Liver (tissue), 9 donors: ENCODE data around the gene VAC14. TPM values are rescaled to one million over a fixed set of nuclear protein-coding genes. Genes with fewer than 3 reads are reported as not detected.
A peak's percentile ranks its signal among the peaks of the same experiment; 100 is the strongest.

ENCODE experiments used
- DNase-seq: peaks from one replicate; pipeline ENCODE4 v3.0.0-alpha.2; 2017; ENCODE audit warnings: low spot score
- H3K27ac ChIP-seq, 2 donors: one replicate each; pipeline ENCODE4 v1.7.0; 2013; ENCODE audit warnings: inconsistent platforms in 2 of 2, low read length in 2 of 2, control low read depth in 1 of 2, low read depth in 1 of 2, mild to moderate bottlenecking in 1 of 2
- H3K27me3 ChIP-seq, 4 donors: one replicate each; pipeline versions ENCODE4 v1.6.1 to v1.7.0; 2013; ENCODE audit warnings: low read length in 3 of 4, inconsistent platforms in 1 of 4, mild to moderate bottlenecking in 1 of 4, moderate library complexity in 1 of 4; ENCODE audit not compliant: control insufficient read depth in 4 of 4, insufficient read depth in 4 of 4
- H3K36me3 ChIP-seq, 4 donors: one replicate each; pipeline versions ENCODE4 v1.6.1 to v1.7.0; 2013; ENCODE audit warnings: low read length in 3 of 4, mild to moderate bottlenecking in 3 of 4, low read depth in 1 of 4, moderate library complexity in 1 of 4; ENCODE audit not compliant: control insufficient read depth in 4 of 4, insufficient read depth in 3 of 4
- H3K4me1 ChIP-seq, 4 donors: one replicate each; pipeline versions ENCODE4 v1.6.1 to v1.7.0; 2013; ENCODE audit warnings: low read length in 3 of 4, mild to moderate bottlenecking in 3 of 4, moderate library complexity in 1 of 4; ENCODE audit not compliant: control insufficient read depth in 4 of 4, insufficient read depth in 4 of 4
- H3K4me3 ChIP-seq, 3 donors: one replicate each; pipeline versions ENCODE4 v1.6.1 to v1.7.0; 2013; ENCODE audit warnings: low read length in 3 of 3, control low read depth in 1 of 3, low read depth in 1 of 3, mild to moderate bottlenecking in 1 of 3
- H3K9ac ChIP-seq, 2 donors: one replicate each; pipeline ENCODE4 v1.7.0; 2013; ENCODE audit warnings: low read length in 2 of 2, mild to moderate bottlenecking in 2 of 2, moderate library complexity in 2 of 2, control low read depth in 1 of 2, low read depth in 1 of 2
- H3K9me3 ChIP-seq, 4 donors: one replicate each; pipeline versions ENCODE4 v1.6.1 to v1.7.0; 2013; ENCODE audit warnings: low read length in 3 of 4; ENCODE audit not compliant: control insufficient read depth in 4 of 4
- EGR1 ChIP-seq, 2 donors: IDR thresholded peaks; 2 replicates each; pipeline ENCODE4 v1.6.1; 2016 to 2018; ENCODE audit warnings: antibody characterized with exemption in 2 of 2, low read depth in 2 of 2
- FOXA1 ChIP-seq: IDR thresholded peaks from 2 replicates; pipeline ENCODE4 v1.6.1; 2016; ENCODE audit warnings: antibody characterized with exemption
- FOXA2 ChIP-seq: IDR thresholded peaks from 2 replicates; pipeline ENCODE4 v1.6.1; 2016; ENCODE audit warnings: antibody characterized with exemption
- GABPA ChIP-seq, 2 donors: IDR thresholded peaks in 1 of 2; conservative IDR thresholded peaks in 1 of 2; 2 replicates each; pipeline ENCODE4 v1.6.1; 2016; ENCODE audit warnings: antibody characterized with exemption in 2 of 2, mild to moderate bottlenecking in 1 of 2, moderate library complexity in 1 of 2
- HNF4A ChIP-seq, 2 donors: conservative IDR thresholded peaks; 2 replicates each; pipeline ENCODE4 v1.6.1; 2016; ENCODE audit warnings: antibody characterized with exemption in 2 of 2, mild to moderate bottlenecking in 2 of 2
- HNF4G ChIP-seq: IDR thresholded peaks from 2 replicates; pipeline ENCODE4 v1.6.1; 2016; ENCODE audit warnings: antibody characterized with exemption
- JUND ChIP-seq, 2 donors: IDR thresholded peaks; 2 replicates each; pipeline ENCODE4 v1.6.1; 2016; ENCODE audit warnings: antibody characterized with exemption in 2 of 2
- MAX ChIP-seq: IDR thresholded peaks from 2 replicates; pipeline ENCODE4 v1.6.1; 2016; ENCODE audit warnings: antibody characterized with exemption
- NR2F2 ChIP-seq: IDR thresholded peaks from 2 replicates; pipeline ENCODE4 v1.6.1; 2016; ENCODE audit warnings: antibody characterized with exemption
- RAD21 ChIP-seq, 2 donors: IDR thresholded peaks; 2 replicates each; pipeline ENCODE4 v1.6.1; 2016; ENCODE audit warnings: antibody characterized with exemption in 2 of 2, mild to moderate bottlenecking in 2 of 2
- RXRA ChIP-seq, 2 donors: IDR thresholded peaks; 2 replicates each; pipeline ENCODE4 v1.6.1; 2017 to 2018; ENCODE audit warnings: antibody characterized with exemption in 2 of 2, mild to moderate bottlenecking in 1 of 2
- SP1 ChIP-seq: IDR thresholded peaks from 2 replicates; pipeline ENCODE4 v1.6.1; 2018; ENCODE audit warnings: antibody characterized with exemption, mild to moderate bottlenecking
- TAF1 ChIP-seq: conservative IDR thresholded peaks from 2 replicates; pipeline ENCODE4 v1.6.1; 2016; ENCODE audit warnings: antibody characterized with exemption, mild to moderate bottlenecking
- YY1 ChIP-seq: IDR thresholded peaks from 2 replicates; pipeline ENCODE4 v1.6.1; 2016; ENCODE audit warnings: antibody characterized with exemption, mild to moderate bottlenecking
- ZBTB33 ChIP-seq: IDR thresholded peaks from 2 replicates; pipeline ENCODE4 v1.6.1; 2016; ENCODE audit warnings: antibody characterized with exemption
- WGBS: extraction: QIAGEN DNeasy Blood & Tissue Kit; methylation state at CpG from one replicate; pipeline ENCODE4 v1.1.7; 2013; 5-methylcytosine and 5-hydroxymethylcytosine counted together
- polyA plus RNA-seq, 2 donors: library from polyadenylated mRNA; stranded (reverse) in 1 of 2; unstranded in 1 of 2; fragments of 200-250 nt in 1 of 2; fragments of >200 nt in 1 of 2; fragmentation: Nextera tagmentation in 1 of 2; extraction: Ambion mirVana in 1 of 2; gene quantifications; one replicate each; pipeline versions ENCODE4 v1.2.1 to v1.2.3, GENCODE V29; 2013 to 2015
- total RNA-seq, 2 donors: library from RNA; depleted of rRNA; stranded (reverse); fragments of >200 nt; gene quantifications; one replicate each; pipeline ENCODE4 v1.2.3, GENCODE V29; 2014
- TF ChIP-seq, protein P1 (sequence below): IDR thresholded peaks from 2 replicates; pipeline ENCODE4 v1.6.1; 2016; ENCODE audit warnings: antibody characterized with exemption
- TF ChIP-seq, protein P2 (sequence below): IDR thresholded peaks from 2 replicates; pipeline ENCODE4 v1.6.1; 2016; ENCODE audit warnings: antibody characterized with exemption, mild to moderate bottlenecking
- TF ChIP-seq, protein P3 (sequence below): fragments of 150-350 bp; IDR thresholded peaks from 2 replicates; pipeline ENCODE4 v1.5.1; 2017; ENCODE audit warnings: improper control_type of control experiment, low read depth, low read length; ENCODE audit not compliant: missing input control
- donor health status: healthy.
- donor health status: healthy.
- donor health status: healthy.
- donor health status: healthy.
- donor health status: healthy.

The VAC14 gene
- total and polyA plus RNA-seq, 4 donors: 16.7 to 29.8 (median 20.5) TPM

DNA sequence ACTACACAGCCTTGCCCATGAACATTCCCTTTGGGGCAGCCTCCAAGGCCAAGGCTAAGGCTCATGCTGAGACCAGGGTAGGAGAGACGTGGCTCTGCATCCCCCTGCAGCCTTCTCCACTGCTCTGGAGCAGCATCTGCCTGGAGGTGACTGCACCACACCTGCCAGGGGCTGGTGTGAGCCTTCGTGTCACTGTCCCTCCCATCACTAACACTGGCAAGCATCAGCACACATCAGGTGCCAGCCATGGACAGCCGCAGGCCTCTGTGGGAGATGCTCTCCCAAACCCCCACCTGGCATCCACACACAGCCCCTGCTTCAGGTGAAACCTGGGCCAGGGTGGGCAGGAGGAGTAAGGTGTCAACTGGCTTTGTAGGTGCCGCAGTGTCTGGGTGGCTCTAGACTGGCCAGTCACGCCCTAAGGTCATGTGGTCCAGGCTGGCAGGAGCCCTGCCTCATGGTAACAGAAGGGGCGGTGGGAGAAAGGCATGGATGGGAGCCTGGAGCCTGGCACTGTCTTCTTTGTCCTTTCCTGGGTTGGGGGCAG lies 97.0 kb downstream of the VAC14 start:
- Histone ChIP-seq H3K4me1 (peaks cover 11 to 41% (median 29%) of the 10 kb centered on the region in 4 donors), H3K27ac (peak overlapping the region; percentile 66 to 70), H3K9me3 (no peaks in the 10 kb centered on the region), H3K36me3 (no peaks in the 10 kb centered on the region), H3K27me3 (no peaks in the 10 kb centered on the region), H3K9ac (no peak overlapping the region), H3K4me3 (no peak overlapping the region)
- 92% methylated on average over 6 of the region's 6 CpGs for whole genome bisulfite sequencing
- TF ChIP-seq TAF1 (no peak), YY1 (no peak), GABPA (IDR thresholded peaks at IDR 0.05 in 1 of 2, conservative IDR thresholded peaks at IDR 0.05 in 1 of 2) (no peak), RXRA (IDR thresholded peaks at IDR 0.05) (no peak), ZBTB33 (no peak), FOXA1 (no peak), JUND (IDR thresholded peaks at IDR 0.05) (no peak), EGR1 (IDR thresholded peaks at IDR 0.05; ENCODE audit: low read depth in 2 of 2) (no peak), FOXA2 (no peak), RAD21 (IDR thresholded peaks at IDR 0.05) (no peak), HNF4G (no peak), MAX (no peak), NR2F2 (no peak), SP1 (no peak), HNF4A (conservative IDR thresholded peaks at IDR 0.05) (no peak)
- TF ChIP-seq, protein P1, sequence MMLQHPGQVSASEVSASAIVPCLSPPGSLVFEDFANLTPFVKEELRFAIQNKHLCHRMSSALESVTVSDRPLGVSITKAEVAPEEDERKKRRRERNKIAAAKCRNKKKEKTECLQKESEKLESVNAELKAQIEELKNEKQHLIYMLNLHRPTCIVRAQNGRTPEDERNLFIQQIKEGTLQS: no peak
- TF ChIP-seq, protein P2, sequence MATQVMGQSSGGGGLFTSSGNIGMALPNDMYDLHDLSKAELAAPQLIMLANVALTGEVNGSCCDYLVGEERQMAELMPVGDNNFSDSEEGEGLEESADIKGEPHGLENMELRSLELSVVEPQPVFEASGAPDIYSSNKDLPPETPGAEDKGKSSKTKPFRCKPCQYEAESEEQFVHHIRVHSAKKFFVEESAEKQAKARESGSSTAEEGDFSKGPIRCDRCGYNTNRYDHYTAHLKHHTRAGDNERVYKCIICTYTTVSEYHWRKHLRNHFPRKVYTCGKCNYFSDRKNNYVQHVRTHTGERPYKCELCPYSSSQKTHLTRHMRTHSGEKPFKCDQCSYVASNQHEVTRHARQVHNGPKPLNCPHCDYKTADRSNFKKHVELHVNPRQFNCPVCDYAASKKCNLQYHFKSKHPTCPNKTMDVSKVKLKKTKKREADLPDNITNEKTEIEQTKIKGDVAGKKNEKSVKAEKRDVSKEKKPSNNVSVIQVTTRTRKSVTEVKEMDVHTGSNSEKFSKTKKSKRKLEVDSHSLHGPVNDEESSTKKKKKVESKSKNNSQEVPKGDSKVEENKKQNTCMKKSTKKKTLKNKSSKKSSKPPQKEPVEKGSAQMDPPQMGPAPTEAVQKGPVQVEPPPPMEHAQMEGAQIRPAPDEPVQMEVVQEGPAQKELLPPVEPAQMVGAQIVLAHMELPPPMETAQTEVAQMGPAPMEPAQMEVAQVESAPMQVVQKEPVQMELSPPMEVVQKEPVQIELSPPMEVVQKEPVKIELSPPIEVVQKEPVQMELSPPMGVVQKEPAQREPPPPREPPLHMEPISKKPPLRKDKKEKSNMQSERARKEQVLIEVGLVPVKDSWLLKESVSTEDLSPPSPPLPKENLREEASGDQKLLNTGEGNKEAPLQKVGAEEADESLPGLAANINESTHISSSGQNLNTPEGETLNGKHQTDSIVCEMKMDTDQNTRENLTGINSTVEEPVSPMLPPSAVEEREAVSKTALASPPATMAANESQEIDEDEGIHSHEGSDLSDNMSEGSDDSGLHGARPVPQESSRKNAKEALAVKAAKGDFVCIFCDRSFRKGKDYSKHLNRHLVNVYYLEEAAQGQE: no peak
- TF ChIP-seq, protein P3, sequence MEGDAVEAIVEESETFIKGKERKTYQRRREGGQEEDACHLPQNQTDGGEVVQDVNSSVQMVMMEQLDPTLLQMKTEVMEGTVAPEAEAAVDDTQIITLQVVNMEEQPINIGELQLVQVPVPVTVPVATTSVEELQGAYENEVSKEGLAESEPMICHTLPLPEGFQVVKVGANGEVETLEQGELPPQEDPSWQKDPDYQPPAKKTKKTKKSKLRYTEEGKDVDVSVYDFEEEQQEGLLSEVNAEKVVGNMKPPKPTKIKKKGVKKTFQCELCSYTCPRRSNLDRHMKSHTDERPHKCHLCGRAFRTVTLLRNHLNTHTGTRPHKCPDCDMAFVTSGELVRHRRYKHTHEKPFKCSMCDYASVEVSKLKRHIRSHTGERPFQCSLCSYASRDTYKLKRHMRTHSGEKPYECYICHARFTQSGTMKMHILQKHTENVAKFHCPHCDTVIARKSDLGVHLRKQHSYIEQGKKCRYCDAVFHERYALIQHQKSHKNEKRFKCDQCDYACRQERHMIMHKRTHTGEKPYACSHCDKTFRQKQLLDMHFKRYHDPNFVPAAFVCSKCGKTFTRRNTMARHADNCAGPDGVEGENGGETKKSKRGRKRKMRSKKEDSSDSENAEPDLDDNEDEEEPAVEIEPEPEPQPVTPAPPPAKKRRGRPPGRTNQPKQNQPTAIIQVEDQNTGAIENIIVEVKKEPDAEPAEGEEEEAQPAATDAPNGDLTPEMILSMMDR: no peak
- no peak for DNase-seq
